T-helper 1 cell treated with Interleukin-12 subunit alpha and Interleukin-12 subunit beta and Interleukin-4 antibody, amounts not matched to agents 30 ng/mL and 1 ng/mL, for 36 hours (primary cell): ENCODE data around the gene ACADSB. TPM values are rescaled to one million over a fixed set of nuclear protein-coding genes. Genes with fewer than 3 reads are reported as not detected.

Experiments used
- intact Hi-C: fragments of 100-400 bp; cut with micrococcal nuclease; formaldehyde crosslinking; loops from one replicate; pipeline ENCODE4 v1.15.1; 2024
- total RNA-seq: library from RNA; stranded (reverse); gene quantifications from 2 replicates; pipeline ENCODE4 v1.2.3, GENCODE V29; 2022

Gene ACADSB
- total RNA-seq = 21.1 and 22.7 TPM in 2 replicates

GRCh38 chr10:123008355-123009104 is at the start of gene ACADSB, which contains the start of gene IKZF5:
Gene ACADSB, plus strand, starts transcription at chr10:123009006. Its CDS starts 24 bp downstream, at chr10:123009030.
Gene IKZF5, minus strand, starts transcription at chr10:123008795. Its CDS starts 10,170 bp downstream, at chr10:122998625.
- intact Hi-C loops = loop anchor here (1.0 to 2.0 kb wide), 13 partner anchors 28 to 1908 kb away; partner anchors contain the start of genes ATE1, BUB3, C10orf88 and FAM24B

- intact Hi-C loops = no loop called here
These were observed 46.4 kb upstream of the ACADSB start for GRCh38 chr10:122962405-122962804.

- intact Hi-C loops = no loop called here
These were observed 41.9 kb upstream of the ACADSB start for GRCh38 chr10:122966879-122967278.

- intact Hi-C loops = no loop called here
These were observed 40.1 kb upstream of the ACADSB start for GRCh38 chr10:122968698-122969097.

- intact Hi-C loops = no loop called here
These were observed 34.8 kb upstream of the ACADSB start for GRCh38 chr10:122974023-122974422.

GRCh38 chr10:122974543-122975064 is 34.2 kb upstream of the ACADSB start:
- intact Hi-C loops = no loop called here

GRCh38 chr10:122980209-122981065 is 28.4 kb upstream of the ACADSB start, which contains the start of gene PSTK:
Gene PSTK, plus strand, starts transcription at chr10:122980401. Its CDS starts 79 bp downstream, at chr10:122980480.
- intact Hi-C loops = loop anchor here (1.0 to 2.0 kb wide), 5 partner anchors 26 to 174 kb away; partner anchors contain the start of genes BUB3, C10orf88, FAM24B and IKZF5

- intact Hi-C loops = loop anchor here (2.0 kb wide), 1 partner anchor 68 kb away; no protein-coding TSS in a partner anchor
These were observed 27.7 kb upstream of the ACADSB start for GRCh38 chr10:122981066-122981464.

- intact Hi-C loops = no loop called here
These were observed 24.9 kb upstream of the ACADSB start for GRCh38 chr10:122983898-122984297.

GRCh38 chr10:122984708-122985107 is 24.1 kb upstream of the ACADSB start:
- intact Hi-C loops = no loop called here

- intact Hi-C loops = no loop called here
These were observed 22.5 kb upstream of the ACADSB start for GRCh38 chr10:122986335-122986734.

- intact Hi-C loops = no loop called here
These were observed 20.3 kb upstream of the ACADSB start for GRCh38 chr10:122988501-122988900.

GRCh38 chr10:122990278-122990677 is 18.5 kb upstream of the ACADSB start:
- intact Hi-C loops = no loop called here

GRCh38 chr10:122992031-122992585 is 16.7 kb upstream of the ACADSB start:
- intact Hi-C loops = no loop called here

GRCh38 chr10:122993797-122994336 is 14.9 kb upstream of the ACADSB start:
- intact Hi-C loops = no loop called here

GRCh38 chr10:122995936-122996335 is 12.9 kb upstream of the ACADSB start:
- intact Hi-C loops = no loop called here

- intact Hi-C loops = no loop called here
These were observed 10.9 kb upstream of the ACADSB start for GRCh38 chr10:122997864-122998263.

- intact Hi-C loops = no loop called here
These were observed 10.4 kb upstream of the ACADSB start for GRCh38 chr10:122998360-122998917.

- intact Hi-C loops = no loop called here
These were observed 9.9 kb upstream of the ACADSB start for GRCh38 chr10:122998934-122999333.

GRCh38 chr10:122999347-122999746 is 9.5 kb upstream of the ACADSB start:
- intact Hi-C loops = no loop called here

- intact Hi-C loops = no loop called here
These were observed 8.7 kb upstream of the ACADSB start for GRCh38 chr10:123000155-123000554.
